ENCODE data around the gene GRAMD1A.

The GRAMD1A gene

GRCh38 chr19:35056513-35057063 is 56.5 kb downstream of the GRAMD1A start:
- Histone ChIP-seq H3K4me1 (ENCODE audit: control insufficient read depth, low read depth, low read length) (peaks cover 8% of the 10 kb centered on the region), H3K27ac (ENCODE audit: low read length) (peak overlapping the region; percentile 35), H3K36me3 (ENCODE audit: control insufficient read depth, low read depth, low read length) (no peaks in the 10 kb centered on the region), H3K9ac (ENCODE audit: low read length) (no peak overlapping the region), H3K27me3 (ENCODE audit: control insufficient read depth, insufficient read depth, low read length) (no peaks in the 10 kb centered on the region), H3K4me3 (ENCODE audit: low read length) (no peak overlapping the region), H3K9me3 (ENCODE audit: control insufficient read depth, low read depth, low read length) (no peaks in the 10 kb centered on the region)

- H3K4me1 ChIP-seq (ENCODE audit: control insufficient read depth, low read depth, low read length), result peaks cover 8% of the 10 kb centered on the region
- no peak overlapping the region for H3K27ac ChIP-seq (ENCODE audit: low read length)
- H3K9ac ChIP-seq (ENCODE audit: low read length), result no peak overlapping the region
- no peak overlapping the region for H3K4me3 ChIP-seq (ENCODE audit: low read length)
- no peaks in the 10 kb centered on the region for H3K36me3 ChIP-seq (ENCODE audit: control insufficient read depth, low read depth, low read length)
- H3K9me3 ChIP-seq (ENCODE audit: control insufficient read depth, low read depth, low read length), result no peaks in the 10 kb centered on the region
- peaks cover 5% of the 10 kb centered on the region for H3K27me3 ChIP-seq (ENCODE audit: control insufficient read depth, insufficient read depth, low read length)
Observed at GRCh38 chr19:35058370-35058769, 58.2 kb downstream of the GRAMD1A start.

DNA sequence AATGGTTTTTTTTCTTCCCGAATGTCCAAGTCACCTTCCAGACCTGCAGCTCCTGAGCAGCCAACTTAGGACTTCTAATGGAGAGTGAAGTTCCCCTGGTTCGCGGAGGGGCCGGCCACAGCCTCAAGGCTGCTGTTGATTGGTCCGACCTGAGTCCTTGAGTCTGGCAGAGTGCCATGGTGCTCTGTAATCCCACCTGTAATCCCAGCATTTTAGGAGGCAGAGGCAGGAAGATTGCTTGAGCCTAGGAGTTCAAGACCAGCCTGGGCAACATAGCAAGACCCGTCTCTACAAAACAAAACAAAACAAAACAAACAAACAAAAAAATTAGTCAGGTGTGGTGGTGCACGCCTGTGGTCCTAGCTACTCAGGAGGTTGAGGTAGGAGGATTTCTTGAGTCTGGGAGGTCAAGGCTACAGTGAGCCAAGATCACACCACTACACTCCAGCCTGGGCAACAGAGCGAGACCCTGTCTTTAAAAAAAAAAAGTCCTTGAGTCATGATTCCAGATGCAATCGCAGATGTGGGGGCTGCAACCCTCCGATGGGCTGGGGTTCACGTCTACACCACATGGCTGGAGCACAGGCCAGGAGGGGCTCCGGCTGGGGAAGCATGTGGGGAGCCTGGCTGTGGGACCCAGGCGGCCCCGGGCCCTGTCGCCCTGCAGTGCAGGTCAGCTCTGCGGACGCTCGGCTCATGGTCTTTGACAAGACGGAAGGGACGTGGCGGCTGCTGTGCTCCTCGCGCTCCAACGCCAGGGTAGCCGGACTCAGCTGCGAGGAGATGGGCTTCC is 59.1 kb downstream of the GRAMD1A start:
- Histone ChIP-seq H3K9me3 (ENCODE audit: control insufficient read depth, low read depth, low read length) (no peaks in the 10 kb centered on the region), H3K27me3 (ENCODE audit: control insufficient read depth, insufficient read depth, low read length) (peaks cover 11% of the 10 kb centered on the region), H3K4me1 (ENCODE audit: control insufficient read depth, low read depth, low read length) (peaks cover 8% of the 10 kb centered on the region), H3K27ac (ENCODE audit: low read length) (no peak overlapping the region), H3K36me3 (ENCODE audit: control insufficient read depth, low read depth, low read length) (no peaks in the 10 kb centered on the region), H3K9ac (ENCODE audit: low read length) (no peak overlapping the region), H3K4me3 (ENCODE audit: low read length) (no peak overlapping the region)

DNA sequence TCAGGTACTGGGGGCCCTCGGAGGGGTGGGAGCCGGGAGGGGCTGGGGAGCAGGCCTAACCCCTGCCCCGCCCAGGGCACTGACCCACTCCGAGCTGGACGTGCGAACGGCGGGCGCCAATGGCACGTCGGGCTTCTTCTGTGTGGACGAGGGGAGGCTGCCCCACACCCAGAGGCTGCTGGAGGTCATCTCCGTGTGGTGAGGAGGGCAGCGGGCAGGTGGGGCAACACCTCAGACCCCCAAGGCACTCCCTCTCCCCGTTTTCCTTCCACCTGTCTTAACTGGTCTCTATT is 59.6 kb downstream of the GRAMD1A start:
- Histone ChIP-seq H3K27me3 (ENCODE audit: control insufficient read depth, insufficient read depth, low read length) (peaks cover 11% of the 10 kb centered on the region), H3K27ac (ENCODE audit: low read length) (no peak overlapping the region), H3K9me3 (ENCODE audit: control insufficient read depth, low read depth, low read length) (no peaks in the 10 kb centered on the region), H3K36me3 (ENCODE audit: control insufficient read depth, low read depth, low read length) (no peaks in the 10 kb centered on the region), H3K9ac (ENCODE audit: low read length) (no peak overlapping the region), H3K4me1 (ENCODE audit: control insufficient read depth, low read depth, low read length) (peaks cover 8% of the 10 kb centered on the region), H3K4me3 (ENCODE audit: low read length) (no peak overlapping the region)

DNA sequence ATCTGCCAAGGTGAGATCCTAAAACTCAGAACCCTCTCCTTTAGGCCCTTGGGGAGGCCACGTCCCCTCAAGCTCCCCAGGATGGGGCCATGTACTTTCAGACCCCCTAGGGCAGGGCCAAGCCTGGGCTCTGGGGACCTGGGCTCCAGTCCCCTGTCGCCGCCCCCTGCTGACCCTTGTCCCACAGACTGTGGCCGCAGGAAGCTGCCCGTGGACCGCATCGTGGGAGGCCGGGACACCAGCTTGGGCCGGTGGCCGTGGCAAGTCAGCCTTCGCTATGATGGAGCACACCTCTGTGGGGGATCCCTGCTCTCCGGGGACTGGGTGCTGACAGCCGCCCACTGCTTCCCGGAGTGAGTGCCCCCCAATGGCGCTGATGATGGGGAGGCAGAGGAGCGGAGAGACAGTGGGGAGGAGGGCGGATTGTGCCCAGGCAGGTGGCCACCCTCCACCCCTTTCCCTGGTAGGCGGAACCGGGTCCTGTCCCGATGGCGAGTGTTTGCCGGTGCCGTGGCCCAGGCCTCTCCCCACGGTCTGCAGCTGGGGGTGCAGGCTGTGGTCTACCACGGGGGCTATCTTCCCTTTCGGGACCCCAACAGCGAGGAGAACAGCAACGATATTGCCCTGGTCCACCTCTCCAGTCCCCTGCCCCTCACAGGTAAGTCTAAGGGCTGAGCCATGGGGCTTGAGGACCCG is 60.2 kb downstream of the GRAMD1A start:
- Histone ChIP-seq H3K4me3 (ENCODE audit: low read length) (no peak overlapping the region), H3K27ac (ENCODE audit: low read length) (no peak overlapping the region), H3K9me3 (ENCODE audit: control insufficient read depth, low read depth, low read length) (no peaks in the 10 kb centered on the region), H3K36me3 (ENCODE audit: control insufficient read depth, low read depth, low read length) (no peaks in the 10 kb centered on the region), H3K9ac (ENCODE audit: low read length) (no peak overlapping the region), H3K27me3 (ENCODE audit: control insufficient read depth, insufficient read depth, low read length) (peaks cover 11% of the 10 kb centered on the region), H3K4me1 (ENCODE audit: control insufficient read depth, low read depth, low read length) (peaks cover 8% of the 10 kb centered on the region)

- Histone ChIP-seq H3K9ac (ENCODE audit: low read length) (no peak overlapping the region), H3K27me3 (ENCODE audit: control insufficient read depth, insufficient read depth, low read length) (peaks cover 11% of the 10 kb centered on the region), H3K4me3 (ENCODE audit: low read length) (no peak overlapping the region), H3K9me3 (ENCODE audit: control insufficient read depth, low read depth, low read length) (no peaks in the 10 kb centered on the region), H3K4me1 (ENCODE audit: control insufficient read depth, low read depth, low read length) (no peaks in the 10 kb centered on the region), H3K36me3 (ENCODE audit: control insufficient read depth, low read depth, low read length) (no peaks in the 10 kb centered on the region), H3K27ac (ENCODE audit: low read length) (no peak overlapping the region)
Observed at GRCh38 chr19:35061583-35062373, 61.7 kb downstream of the GRAMD1A start.

DNA sequence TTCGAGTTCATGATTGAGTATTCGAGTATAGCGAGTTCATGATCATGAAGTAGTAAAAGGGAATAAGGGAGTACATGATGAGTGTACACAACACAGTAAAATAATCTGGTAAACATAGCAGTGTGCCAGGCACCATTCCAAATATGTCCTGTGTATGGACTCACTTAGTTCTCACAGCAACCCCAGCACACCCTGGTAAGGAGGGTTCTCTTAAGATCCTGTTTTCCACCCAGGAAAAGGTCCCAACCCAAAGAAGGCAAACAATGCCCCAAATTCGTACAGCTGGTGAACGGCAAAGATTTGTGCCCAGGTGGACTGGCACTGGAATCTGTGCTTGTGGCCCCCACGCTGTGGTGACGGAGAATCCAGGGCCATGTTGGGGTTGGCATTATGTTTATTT is 62.8 kb downstream of the GRAMD1A start:
- H3K27ac ChIP-seq (ENCODE audit: low read length), result no peak overlapping the region

DNA sequence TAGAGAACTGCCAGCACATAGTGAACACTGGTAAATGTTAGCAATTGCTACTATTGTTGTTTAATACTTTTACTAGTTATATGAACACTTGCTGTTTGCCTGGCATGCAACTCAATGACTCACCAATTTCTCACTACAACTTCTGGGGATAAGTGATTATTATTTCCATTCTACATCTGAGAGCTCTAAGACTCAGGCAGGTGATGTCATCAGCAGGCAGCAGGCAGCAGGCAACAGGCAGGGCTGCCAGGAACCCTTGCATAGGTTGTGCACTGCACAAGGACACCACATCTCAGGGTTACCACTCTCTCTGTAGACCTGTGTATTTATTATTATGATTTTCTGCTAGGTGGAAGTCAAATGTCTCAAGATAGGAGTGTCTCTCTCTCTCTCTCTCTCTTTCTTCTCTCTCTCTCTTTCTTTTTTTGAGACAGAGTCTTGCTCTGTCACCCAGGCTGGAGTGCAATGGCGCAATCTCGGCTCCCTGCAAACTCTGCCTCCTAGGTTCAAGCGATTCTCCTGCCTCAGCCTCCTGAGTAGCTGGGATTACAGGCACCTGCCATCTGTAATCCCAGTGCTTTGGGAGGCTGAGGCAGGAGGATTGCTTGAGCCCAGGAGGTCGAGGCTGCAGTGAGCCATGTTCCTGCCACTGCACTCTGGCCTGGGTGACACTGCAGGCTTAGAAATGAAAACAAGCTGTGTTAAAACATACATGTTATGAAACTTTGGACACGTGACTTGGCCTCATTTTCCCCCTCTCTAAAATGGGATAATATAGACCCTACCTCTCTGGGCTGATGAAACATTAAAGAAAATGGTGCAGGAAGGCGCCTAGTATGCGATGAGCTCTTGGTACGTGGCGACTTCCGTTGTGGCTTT is 64.1 kb downstream of the GRAMD1A start:
- no peaks in the 10 kb centered on the region for H3K9me3 ChIP-seq (ENCODE audit: control insufficient read depth, low read depth, low read length)
- peaks cover 11% of the 10 kb centered on the region for H3K27me3 ChIP-seq (ENCODE audit: control insufficient read depth, insufficient read depth, low read length)
- no peak overlapping the region for H3K4me3 ChIP-seq (ENCODE audit: low read length)
- H3K9ac ChIP-seq (ENCODE audit: low read length), result no peak overlapping the region
- H3K27ac ChIP-seq (ENCODE audit: low read length), result no peak overlapping the region
- H3K36me3 ChIP-seq (ENCODE audit: control insufficient read depth, low read depth, low read length), result no peaks in the 10 kb centered on the region
- peaks cover 13% of the 10 kb centered on the region for H3K4me1 ChIP-seq (ENCODE audit: control insufficient read depth, low read depth, low read length)

More for the DNA sequence above, 62.8 kb downstream of the GRAMD1A start:
- Histone ChIP-seq H3K4me1 (ENCODE audit: control insufficient read depth, low read depth, low read length) (peaks cover under 1% of the 10 kb centered on the region), H3K4me3 (ENCODE audit: low read length) (no peak overlapping the region), H3K27me3 (ENCODE audit: control insufficient read depth, insufficient read depth, low read length) (peaks cover 11% of the 10 kb centered on the region), H3K36me3 (ENCODE audit: control insufficient read depth, low read depth, low read length) (no peaks in the 10 kb centered on the region), H3K9me3 (ENCODE audit: control insufficient read depth, low read depth, low read length) (no peaks in the 10 kb centered on the region), H3K9ac (ENCODE audit: low read length) (no peak overlapping the region)

GRCh38 chr19:35065574-35065973 is 65.5 kb downstream of the GRAMD1A start:
- no peak overlapping the region for H3K9ac ChIP-seq (ENCODE audit: low read length)
- H3K9me3 ChIP-seq (ENCODE audit: control insufficient read depth, low read depth, low read length), result no peaks in the 10 kb centered on the region
- peaks cover 18% of the 10 kb centered on the region for H3K4me1 ChIP-seq (ENCODE audit: control insufficient read depth, low read depth, low read length)
- no peak overlapping the region for H3K4me3 ChIP-seq (ENCODE audit: low read length)
- no peak overlapping the region for H3K27ac ChIP-seq (ENCODE audit: low read length)
- peaks cover 11% of the 10 kb centered on the region for H3K27me3 ChIP-seq (ENCODE audit: control insufficient read depth, insufficient read depth, low read length)
- H3K36me3 ChIP-seq (ENCODE audit: control insufficient read depth, low read depth, low read length), result no peaks in the 10 kb centered on the region

GRCh38 chr19:35066121-35066520 is 66.0 kb downstream of the GRAMD1A start:
- no peaks in the 10 kb centered on the region for H3K9me3 ChIP-seq (ENCODE audit: control insufficient read depth, low read depth, low read length)
- no peaks in the 10 kb centered on the region for H3K36me3 ChIP-seq (ENCODE audit: control insufficient read depth, low read depth, low read length)
- H3K4me3 ChIP-seq (ENCODE audit: low read length), result no peak overlapping the region
- no peak overlapping the region for H3K27ac ChIP-seq (ENCODE audit: low read length)
- H3K4me1 ChIP-seq (ENCODE audit: control insufficient read depth, low read depth, low read length), result peaks cover 18% of the 10 kb centered on the region
- no peak overlapping the region for H3K9ac ChIP-seq (ENCODE audit: low read length)
- peaks cover 11% of the 10 kb centered on the region for H3K27me3 ChIP-seq (ENCODE audit: control insufficient read depth, insufficient read depth, low read length)

Measured in iPS-18a (cell line).